Upper lobe of left lung (tissue), 6 donors: Measurements from ENCODE around the gene POLR1B. TPM values are rescaled to one million over a fixed set of nuclear protein-coding genes. Genes with fewer than 3 reads are reported as not detected.
"Not testable (repeated sequence)": the region's sequence is repeated elsewhere in the genome, so short reads cannot be mapped to it uniquely, and the experiment has no call there.

Source experiments
- ATAC-seq, 2 donors: fragments of 200-7000 bp; cut with Tn5 transposase; one replicate each; pipeline ENCODE4 v1.9.1; 2022; ENCODE audit warnings: mild to moderate bottlenecking in 2 of 2, moderate library complexity in 2 of 2; ENCODE audit not compliant: low FRiP score in 2 of 2
- DNase-seq, 2 donors: peaks; one replicate each; pipeline ENCODE4 v3.0.0-alpha.2; 2019 to 2020
- H3K27ac ChIP-seq, 4 donors: fragments of 200-600 bp; sonication (generic); one replicate each; pipeline ENCODE4 v1.5.1; 2016 to 2019
- H3K27me3 ChIP-seq, 4 donors: fragments of 200-600 bp; sonication (generic); one replicate each; pipeline ENCODE4 v1.5.1; 2017 to 2019
- H3K36me3 ChIP-seq, 4 donors: fragments of 200-600 bp; sonication (generic); one replicate each; pipeline ENCODE4 v1.5.1; 2016 to 2019
- H3K4me1 ChIP-seq, 4 donors: fragments of 200-600 bp; sonication (generic); one replicate each; pipeline ENCODE4 v1.5.1; 2018 to 2019
- H3K4me3 ChIP-seq, 4 donors: fragments of 200-600 bp; sonication (generic); one replicate each; pipeline ENCODE4 v1.5.1; 2017 to 2019; ENCODE audit warnings: mild to moderate bottlenecking in 2 of 4, moderate library complexity in 1 of 4
- H3K9me3 ChIP-seq, 4 donors: fragments of 200-600 bp; sonication (generic); one replicate each; pipeline ENCODE4 v1.5.1; 2018 to 2019
- EP300 ChIP-seq, 4 donors: sonication (generic); formaldehyde crosslinking; IDR thresholded peaks; one replicate each; pipeline ENCODE4 v1.5.1; 2017; ENCODE audit warnings: antibody characterized with exemption in 4 of 4, control low read depth in 2 of 4
- POLR2A ChIP-seq, 4 donors: fragments of 450-650 bp; IDR thresholded peaks; one replicate each; pipeline ENCODE4 v1.5.1; 2016 to 2017; ENCODE audit warnings: antibody characterized with exemption in 4 of 4, mild to moderate bottlenecking in 2 of 4
- POLR2AphosphoS5 ChIP-seq, 2 donors: sonication (generic); formaldehyde crosslinking; IDR thresholded peaks; one replicate each; pipeline ENCODE4 v1.5.1; 2017; ENCODE audit warnings: antibody characterized with exemption in 2 of 2
- WGBS, 2 donors: methylation state at CpG; one replicate each; pipeline ENCODE4 v1.1.5; 2017 to 2018; 5-methylcytosine and 5-hydroxymethylcytosine counted together
- total RNA-seq, 6 donors: library from RNA; depleted of rRNA in 4 of 6; stranded (reverse); fragments of >200 nt in 4 of 6; gene quantifications; one replicate each; pipeline versions ENCODE4 v1.1.0 to v1.2.1, GENCODE V29; 2016 to 2021
- TF ChIP-seq, protein P1 (sequence below), 6 experiments: fragments of 450-650 bp in 4 of 6; fragments of 200-600 bp in 2 of 6; sonication (generic) in 2 of 6; IDR thresholded peaks; one replicate each; pipeline ENCODE4 v1.5.1; 2016 to 2019; ENCODE audit warnings: antibody characterized with exemption in 6 of 6
- donor health status: DM: no; HTN: no; CAD: no; lungs with moderate emphysema.
- donor health status: DM: no; HTN: yes; CAD: no; lungs with severe emphysema.

Gene POLR1B
- total RNA-seq, 6 donors from 2014 or later = 6.7 to 22.5 (median 14.6) TPM

DNA sequence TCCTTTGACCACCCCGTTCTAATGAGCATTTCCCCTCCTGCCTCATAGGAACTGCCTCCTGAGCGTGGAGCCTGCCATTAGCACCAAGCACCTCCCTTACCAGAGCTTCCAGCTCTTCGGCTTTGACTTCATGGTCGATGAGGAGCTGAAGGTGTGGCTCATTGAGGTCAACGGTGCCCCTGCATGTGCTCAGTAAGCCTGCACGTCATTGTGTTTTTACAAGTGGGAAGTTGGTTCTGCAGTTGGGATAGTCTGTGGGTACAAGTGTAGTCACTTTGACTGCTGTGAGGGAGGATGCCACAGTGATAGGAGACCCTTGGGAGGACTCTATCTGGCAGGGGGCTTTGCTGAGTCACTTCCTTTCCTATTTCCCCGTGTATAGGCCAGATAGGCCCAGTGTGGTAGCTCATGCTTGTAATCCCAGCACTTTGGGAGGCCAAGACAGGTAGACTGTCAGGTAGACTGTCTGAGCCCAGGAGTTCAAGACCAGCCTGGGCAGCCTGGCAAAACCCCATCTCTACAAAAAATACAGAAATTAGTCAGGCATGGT, 22.0 kb upstream of the POLR1B start:
- Histone ChIP-seq H3K36me3 (peaks cover 2 to 49% (median 29%) of the 10 kb centered on the region in 4 donors), H3K4me1 (no peaks in the 10 kb centered on the region), H3K27ac (no peak overlapping the region), H3K27me3 (no peaks in the 10 kb centered on the region), H3K4me3 (no peak overlapping the region), H3K9me3 (no peaks in the 10 kb centered on the region)
- WGBS, 2 donors = 83% methylated on average over 7 of the region's 7 CpGs
- ATAC-seq (no peak), DNase-seq (no peak)
- TF ChIP-seq, protein P1, sequence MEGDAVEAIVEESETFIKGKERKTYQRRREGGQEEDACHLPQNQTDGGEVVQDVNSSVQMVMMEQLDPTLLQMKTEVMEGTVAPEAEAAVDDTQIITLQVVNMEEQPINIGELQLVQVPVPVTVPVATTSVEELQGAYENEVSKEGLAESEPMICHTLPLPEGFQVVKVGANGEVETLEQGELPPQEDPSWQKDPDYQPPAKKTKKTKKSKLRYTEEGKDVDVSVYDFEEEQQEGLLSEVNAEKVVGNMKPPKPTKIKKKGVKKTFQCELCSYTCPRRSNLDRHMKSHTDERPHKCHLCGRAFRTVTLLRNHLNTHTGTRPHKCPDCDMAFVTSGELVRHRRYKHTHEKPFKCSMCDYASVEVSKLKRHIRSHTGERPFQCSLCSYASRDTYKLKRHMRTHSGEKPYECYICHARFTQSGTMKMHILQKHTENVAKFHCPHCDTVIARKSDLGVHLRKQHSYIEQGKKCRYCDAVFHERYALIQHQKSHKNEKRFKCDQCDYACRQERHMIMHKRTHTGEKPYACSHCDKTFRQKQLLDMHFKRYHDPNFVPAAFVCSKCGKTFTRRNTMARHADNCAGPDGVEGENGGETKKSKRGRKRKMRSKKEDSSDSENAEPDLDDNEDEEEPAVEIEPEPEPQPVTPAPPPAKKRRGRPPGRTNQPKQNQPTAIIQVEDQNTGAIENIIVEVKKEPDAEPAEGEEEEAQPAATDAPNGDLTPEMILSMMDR (IDR thresholded peaks at IDR 0.05) = no peak
- TF ChIP-seq POLR2AphosphoS5 (IDR thresholded peaks at IDR 0.05) (no peak), POLR2A (IDR thresholded peaks at IDR 0.05) (no peak), EP300 (IDR thresholded peaks at IDR 0.05) (no peak)

DNA sequence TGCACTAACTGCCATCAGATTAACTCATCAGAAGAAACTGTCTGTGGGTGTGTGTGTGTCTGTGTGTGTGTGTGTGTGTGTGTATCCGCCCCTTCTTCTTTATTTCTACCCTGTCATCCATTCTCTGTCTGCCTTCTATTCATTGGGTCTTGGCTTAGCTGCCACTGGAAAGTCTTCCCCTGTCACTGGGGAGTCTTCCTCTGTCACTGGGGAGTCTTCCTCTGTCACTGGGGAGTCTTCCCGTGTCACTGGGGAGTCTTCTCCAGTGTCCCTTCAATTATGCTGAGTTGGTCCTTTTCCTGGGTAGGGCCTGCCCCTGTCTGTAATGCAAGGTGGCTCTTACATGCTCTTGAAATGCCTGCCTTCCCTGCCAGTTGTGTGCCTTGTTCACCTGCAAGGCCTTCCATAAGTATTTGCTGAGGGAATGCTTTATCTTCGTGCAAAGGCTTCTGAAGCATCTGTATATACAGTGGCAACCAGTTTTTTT, 18.9 kb upstream of the POLR1B start:
- no peak overlapping the region for H3K27ac ChIP-seq

DNA sequence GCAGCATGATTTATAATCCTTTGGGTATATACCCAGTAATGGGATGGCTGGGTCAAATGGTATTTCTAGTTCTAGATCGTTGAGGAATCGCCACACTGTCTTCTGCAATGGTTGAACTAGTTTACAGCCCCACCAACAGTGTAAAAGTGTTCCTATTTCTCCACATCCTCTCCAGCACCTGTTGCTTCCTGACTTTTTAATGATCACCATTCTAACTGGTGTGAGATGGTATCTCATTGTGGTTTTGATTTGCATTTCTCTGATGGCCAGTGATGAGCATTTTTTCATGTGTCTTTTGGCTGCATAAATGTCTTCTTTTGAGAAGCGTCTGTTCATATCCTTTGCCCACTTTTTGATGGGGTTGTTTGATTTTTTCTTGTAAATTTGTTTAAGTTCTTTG, 18.0 kb upstream of the POLR1B start:
- WGBS, 2 donors = 98 to 100% methylated on average over 3 of the region's 3 CpGs
- ATAC-seq, H3K4me3 ChIP-seq, H3K27ac ChIP-seq, H3K4me1 ChIP-seq, DNase-seq, H3K27me3 ChIP-seq, H3K9me3 ChIP-seq: not testable (repeated sequence)
- peaks cover 7 to 48% (median 35%) of the 10 kb centered on the region in 4 donors for H3K36me3 ChIP-seq

More for the DNA sequence above, 18.9 kb upstream of the POLR1B start:
- Histone ChIP-seq H3K27me3 (no peaks in the 10 kb centered on the region), H3K4me3 (no peak overlapping the region), H3K4me1 (no peaks in the 10 kb centered on the region), H3K9me3 (no peaks in the 10 kb centered on the region), H3K36me3 (peaks cover 4 to 42% (median 25%) of the 10 kb centered on the region in 4 donors)
- no peak for TF ChIP-seq POLR2A (IDR thresholded peaks at IDR 0.05)
- TF ChIP-seq EP300 (IDR thresholded peaks at IDR 0.05) = no peak
- TF ChIP-seq, protein P1 (IDR thresholded peaks at IDR 0.05) = no peak
- TF ChIP-seq POLR2AphosphoS5 (IDR thresholded peaks at IDR 0.05) = no peak
- DNase-seq (no peak), ATAC-seq (no peak)
- 81 to 86% methylated on average over 3 of the region's 3 CpGs for whole genome bisulfite sequencing, 2 donors

DNA sequence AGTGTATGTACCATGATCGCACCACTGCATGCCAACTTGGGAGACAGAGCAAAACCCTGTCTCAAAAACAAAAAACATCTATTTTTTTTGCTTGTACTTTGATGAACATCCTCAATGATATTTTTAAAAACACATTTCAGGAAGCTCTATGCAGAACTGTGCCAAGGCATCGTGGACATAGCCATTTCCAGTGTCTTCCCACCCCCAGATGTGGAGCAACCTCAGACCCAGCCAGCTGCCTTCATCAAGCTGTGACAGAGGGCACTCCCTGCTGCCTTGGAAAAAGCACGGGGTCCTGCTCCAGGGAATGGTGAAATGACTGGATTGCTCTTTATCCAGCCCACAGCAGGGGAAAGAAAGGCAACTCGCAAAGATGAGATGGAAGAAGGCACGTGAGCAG, 13.7 kb upstream of the POLR1B start:
- peaks cover 5 to 33% (median 18%) of the 10 kb centered on the region in 4 donors for H3K36me3 ChIP-seq
- 87 to 88% methylated on average over 5 of the region's 5 CpGs for WGBS, 2 donors
- H3K27ac ChIP-seq = no peak overlapping the region

DNA sequence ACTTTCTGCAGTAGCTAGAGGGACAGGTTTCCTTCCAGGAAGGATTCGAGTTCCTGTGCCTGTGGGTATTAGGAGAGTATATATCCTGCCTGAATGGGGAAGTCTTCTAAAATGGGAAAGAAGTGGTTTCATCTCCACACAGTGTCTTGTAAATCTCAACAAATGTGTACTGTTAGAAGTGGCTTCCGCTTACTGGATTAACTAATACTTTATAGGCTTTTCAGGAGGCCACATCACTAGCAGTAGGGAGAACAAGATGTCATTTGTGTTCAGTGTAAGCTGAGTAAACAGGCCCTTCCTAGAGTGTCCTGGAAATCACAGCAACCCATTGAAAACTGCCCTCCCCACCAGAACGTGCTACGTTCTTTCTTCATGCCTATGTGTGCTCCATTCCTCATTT, 12.5 kb upstream of the POLR1B start:
- no peaks in the 10 kb centered on the region for H3K27me3 ChIP-seq
- WGBS, 2 donors = 75 to 76% methylated on average over 4 of the region's 4 CpGs
- no peak for DNase-seq
- H3K9me3 ChIP-seq = no peaks in the 10 kb centered on the region
- no peak for ATAC-seq
- no peak overlapping the region for H3K4me3 ChIP-seq
- H3K36me3 ChIP-seq = peaks cover 5 to 33% (median 18%) of the 10 kb centered on the region in 4 donors
- H3K27ac ChIP-seq = no peak overlapping the region
- TF ChIP-seq, protein P1 (IDR thresholded peaks at IDR 0.05) = no peak
- TF ChIP-seq POLR2A (IDR thresholded peaks at IDR 0.05) = no peak
- no peak for TF ChIP-seq EP300 (IDR thresholded peaks at IDR 0.05)
- TF ChIP-seq POLR2AphosphoS5 (IDR thresholded peaks at IDR 0.05) = no peak
- no peaks in the 10 kb centered on the region for H3K4me1 ChIP-seq

More for the DNA sequence above, 13.7 kb upstream of the POLR1B start:
- ATAC-seq = no peak
- Histone ChIP-seq H3K4me3 (no peak overlapping the region), H3K4me1 (no peaks in the 10 kb centered on the region), H3K9me3 (no peaks in the 10 kb centered on the region), H3K27me3 (no peaks in the 10 kb centered on the region)
- no peak for DNase-seq
- TF ChIP-seq POLR2AphosphoS5 (IDR thresholded peaks at IDR 0.05) (no peak), EP300 (IDR thresholded peaks at IDR 0.05) (no peak), POLR2A (IDR thresholded peaks at IDR 0.05) (no peak)
- TF ChIP-seq, protein P1 (IDR thresholded peaks at IDR 0.05) = no peak
